ENCODE results near the gene ZNF223. TPM values are rescaled to one million over a fixed set of nuclear protein-coding genes. Genes with fewer than 3 reads are reported as not detected.
A peak's percentile ranks its signal among the peaks of the same experiment; 100 is the strongest.

Gene ZNF223
- total and polyA plus RNA-seq, 9 of the 15 experiments (the other 6 are each of a cell fraction or from before 2014, with no cell fraction given) = 0.21 to 1.8 (median 0.71) TPM

DNA sequence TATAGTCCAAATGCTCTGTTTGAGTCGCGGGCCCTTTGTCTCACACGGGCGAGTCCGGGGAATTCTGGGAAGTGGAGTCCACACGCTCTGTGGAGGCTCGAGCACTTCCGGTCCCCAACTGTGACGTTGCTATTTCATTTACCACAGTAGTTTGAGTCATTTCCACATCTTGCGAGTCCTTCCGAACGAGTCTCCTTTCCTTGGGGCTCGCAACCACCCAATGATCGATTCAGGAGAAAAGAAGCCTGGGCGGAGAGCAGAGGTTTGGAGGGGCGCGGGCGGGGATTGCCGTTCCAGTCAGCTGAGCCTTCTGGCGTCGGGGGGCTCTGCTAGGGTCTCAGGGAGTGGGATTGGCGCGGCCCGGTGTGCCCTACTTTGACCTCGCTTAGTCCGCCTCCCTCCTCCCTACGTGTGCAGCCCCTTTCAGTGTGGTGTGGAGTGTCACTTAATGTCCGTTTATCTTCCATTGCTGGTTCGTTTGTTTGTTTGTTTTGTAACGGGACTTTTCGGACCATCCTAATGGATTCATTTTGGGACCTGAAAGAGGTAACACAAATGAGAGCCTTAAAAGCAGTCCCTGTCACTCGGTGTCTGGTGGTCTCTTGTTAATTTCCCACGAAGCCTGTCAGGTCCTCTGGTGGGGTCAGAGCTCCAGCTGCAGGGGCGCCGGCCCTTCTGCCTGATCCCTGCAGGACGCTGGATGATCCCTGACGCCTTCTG is 26.5 kb upstream of the ZNF223 start, which contains the start of gene ZNF222 (continued):
- TF ChIP-seq, protein P1, sequence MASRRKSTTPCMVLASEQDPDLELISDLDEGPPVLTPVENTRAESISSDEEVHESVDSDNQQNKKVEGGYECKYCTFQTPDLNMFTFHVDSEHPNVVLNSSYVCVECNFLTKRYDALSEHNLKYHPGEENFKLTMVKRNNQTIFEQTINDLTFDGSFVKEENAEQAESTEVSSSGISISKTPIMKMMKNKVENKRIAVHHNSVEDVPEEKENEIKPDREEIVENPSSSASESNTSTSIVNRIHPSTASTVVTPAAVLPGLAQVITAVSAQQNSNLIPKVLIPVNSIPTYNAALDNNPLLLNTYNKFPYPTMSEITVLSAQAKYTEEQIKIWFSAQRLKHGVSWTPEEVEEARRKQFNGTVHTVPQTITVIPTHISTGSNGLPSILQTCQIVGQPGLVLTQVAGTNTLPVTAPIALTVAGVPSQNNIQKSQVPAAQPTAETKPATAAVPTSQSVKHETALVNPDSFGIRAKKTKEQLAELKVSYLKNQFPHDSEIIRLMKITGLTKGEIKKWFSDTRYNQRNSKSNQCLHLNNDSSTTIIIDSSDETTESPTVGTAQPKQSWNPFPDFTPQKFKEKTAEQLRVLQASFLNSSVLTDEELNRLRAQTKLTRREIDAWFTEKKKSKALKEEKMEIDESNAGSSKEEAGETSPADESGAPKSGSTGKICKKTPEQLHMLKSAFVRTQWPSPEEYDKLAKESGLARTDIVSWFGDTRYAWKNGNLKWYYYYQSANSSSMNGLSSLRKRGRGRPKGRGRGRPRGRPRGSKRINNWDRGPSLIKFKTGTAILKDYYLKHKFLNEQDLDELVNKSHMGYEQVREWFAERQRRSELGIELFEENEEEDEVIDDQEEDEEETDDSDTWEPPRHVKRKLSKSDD (conservative IDR thresholded peaks at IDR 0.05; ENCODE audit: low read length) = no peak
- peak; percentile 69 for TF ChIP-seq POLR2G (IDR thresholded peaks at IDR 0.05; ENCODE audit: low read depth, low read length)
- no peak for TF ChIP-seq MED1 (CRISPR knock-in tag; IDR thresholded peaks at IDR 0.05; ENCODE audit: borderline replicate concordance)
- TF ChIP-seq RBBP5 (IDR thresholded peaks at IDR 0.05; ENCODE audit: borderline replicate concordance, insufficient read depth, low read length, poor library complexity, severe bottlenecking) = peak; percentile 45
- TF ChIP-seq ZKSCAN3 (CRISPR knock-in tag; IDR thresholded peaks at IDR 0.05) = no peak
- TF ChIP-seq ZNF583 (CRISPR knock-in tag; IDR thresholded peaks at IDR 0.05) = no peak
- TF ChIP-seq ASH1L (IDR thresholded peaks at IDR 0.05; ENCODE audit: borderline replicate concordance, low read depth, partially characterized antibody) = peak; percentile 33
- TF ChIP-seq, protein P2, sequence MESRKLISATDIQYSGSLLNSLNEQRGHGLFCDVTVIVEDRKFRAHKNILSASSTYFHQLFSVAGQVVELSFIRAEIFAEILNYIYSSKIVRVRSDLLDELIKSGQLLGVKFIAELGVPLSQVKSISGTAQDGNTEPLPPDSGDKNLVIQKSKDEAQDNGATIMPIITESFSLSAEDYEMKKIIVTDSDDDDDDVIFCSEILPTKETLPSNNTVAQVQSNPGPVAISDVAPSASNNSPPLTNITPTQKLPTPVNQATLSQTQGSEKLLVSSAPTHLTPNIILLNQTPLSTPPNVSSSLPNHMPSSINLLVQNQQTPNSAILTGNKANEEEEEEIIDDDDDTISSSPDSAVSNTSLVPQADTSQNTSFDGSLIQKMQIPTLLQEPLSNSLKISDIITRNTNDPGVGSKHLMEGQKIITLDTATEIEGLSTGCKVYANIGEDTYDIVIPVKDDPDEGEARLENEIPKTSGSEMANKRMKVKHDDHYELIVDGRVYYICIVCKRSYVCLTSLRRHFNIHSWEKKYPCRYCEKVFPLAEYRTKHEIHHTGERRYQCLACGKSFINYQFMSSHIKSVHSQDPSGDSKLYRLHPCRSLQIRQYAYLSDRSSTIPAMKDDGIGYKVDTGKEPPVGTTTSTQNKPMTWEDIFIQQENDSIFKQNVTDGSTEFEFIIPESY (CRISPR knock-in tag; IDR thresholded peaks at IDR 0.05) = no peak
- TF ChIP-seq HNRNPH1 (optimal IDR thresholded peaks at IDR 0.05; ENCODE audit: low read depth, low read length) = no peak
- TF ChIP-seq SMARCB1 (IDR thresholded peaks at IDR 0.05; ENCODE audit: insufficient read length, low read depth) = no peak
- peak; percentile 85 for TF ChIP-seq CREB1 (IDR thresholded peaks at IDR 0.05)
- peak; percentile 76; the same call in 1 of the 2 replicates for TF ChIP-seq CREB1 (CRISPR knock-in tag; IDR thresholded peaks at IDR 0.05)
